ENCODE results near the gene PCSK2. TPM values are rescaled to one million over a fixed set of nuclear protein-coding genes. Genes with fewer than 3 reads are reported as not detected.

Gene PCSK2
- total and polyA plus RNA-seq, 2 donors (not counting 3 experiments of a cell fraction or from before 2014, with no cell fraction given) = not detected

- H3K27ac ChIP-seq (ENCODE audit: insufficient read depth, low read depth, low read length) = no peak overlapping the region
- no peak overlapping the region for H3K4me2 ChIP-seq (ENCODE audit: insufficient read depth, low read length)
- no peaks in the 10 kb centered on the region for H3K79me2 ChIP-seq (ENCODE audit: control insufficient read depth, insufficient read depth, low read length)
- H3K36me3 ChIP-seq (ENCODE audit: control insufficient read depth in 2 of 2, extremely low read depth in 1 of 2, insufficient read depth in 2 of 2, low read length in 2 of 2) = no peaks in the 10 kb centered on the region
- no peak for FAIRE-seq
- TF ChIP-seq GATA2 (IDR thresholded peaks at IDR 0.05; ENCODE audit: insufficient read depth, insufficient read length, low read depth, low read length) = no peak
- dilution Hi-C loops (cut with MboI; ENCODE audit: extremely low pct_ligation_motif_present, low sequenced_read_pairs) (loop anchor here (25.0 kb wide), 1 partner anchor 632 kb away; no protein-coding TSS in a partner anchor), intact Hi-C loops (cut with micrococcal nuclease) (no loop called here)
- H3K4me1 ChIP-seq (ENCODE audit: control insufficient read depth, extremely low read depth, insufficient read depth, low read length) = no peaks in the 10 kb centered on the region
- no peak overlapping the region for H2AFZ ChIP-seq (ENCODE audit: low read depth, low read length)
- ChIA-PET POLR2A (no interaction called here), CTCF (interaction anchor here (1.1 kb wide), 1 partner anchor 640 kb away, joined by 3 read pairs; no protein-coding TSS in a partner anchor)
- no TSS peak for BruUV-seq (replicated peaks)
- H3K9ac ChIP-seq (replicated peaks; ENCODE audit: extremely low read depth, insufficient read depth, low read length) = no peak overlapping the region
- H4K20me1 ChIP-seq (replicated peaks; ENCODE audit: control insufficient read depth, extremely low read depth, insufficient read depth, low read length) = no peaks in the 10 kb centered on the region
- no peaks in the 10 kb centered on the region for H3K9me3 ChIP-seq (replicated peaks; ENCODE audit: control insufficient read depth, insufficient read depth, low read length)
- no peak for DNase-seq (ENCODE audit: low read depth, low spot score)
- peaks cover 0 to 3% of the 10 kb centered on the region in 2 experiments for H3K27me3 ChIP-seq (ENCODE audit: control insufficient read depth in 2 of 2, insufficient read depth in 2 of 2, low read length in 2 of 2)
- no peaks in the 10 kb centered on the region for H3K9me1 ChIP-seq (replicated peaks; ENCODE audit: control insufficient read depth, extremely low read depth, insufficient read depth, low read length)
- H3K4me3 ChIP-seq (replicated peaks in 1 of 3; ENCODE audit: insufficient read depth in 1 of 3, low read depth in 1 of 3, low read length in 3 of 3) = no peak overlapping the region
These were observed 217.3 kb downstream of the PCSK2 start for GRCh38 chr20:17444091-17444490.

DNA sequence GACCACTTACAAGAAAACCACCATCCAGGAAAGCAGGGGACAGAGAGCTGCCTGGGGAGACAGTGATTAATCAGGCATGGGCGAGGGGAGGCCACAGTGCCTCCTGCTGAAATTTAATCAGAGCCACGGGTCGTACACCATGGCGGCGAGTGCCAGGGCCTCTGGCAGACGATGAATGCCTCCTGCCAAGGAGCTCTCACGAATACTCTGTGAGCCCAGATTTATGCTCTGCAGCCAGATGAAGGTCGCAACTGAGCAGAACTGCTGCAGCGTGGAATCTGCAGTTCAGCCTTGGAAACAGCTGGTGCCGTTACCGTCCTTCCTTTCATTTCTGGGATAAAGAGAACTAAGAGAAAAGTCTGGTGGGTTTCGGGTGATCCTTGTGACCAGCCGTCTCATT is 218.7 kb downstream of the PCSK2 start:
- no TSS peak for BruUV-seq (replicated peaks)
- intact Hi-C loops (cut with micrococcal nuclease) = no loop called here
- H3K4me3 ChIP-seq (replicated peaks in 1 of 3; ENCODE audit: insufficient read depth in 1 of 3, low read depth in 1 of 3, low read length in 3 of 3) = no peak overlapping the region

More for the DNA sequence above, 218.7 kb downstream of the PCSK2 start:
- Histone ChIP-seq H3K9ac (replicated peaks; ENCODE audit: extremely low read depth, insufficient read depth, low read length) (no peak overlapping the region), H2AFZ (ENCODE audit: low read depth, low read length) (no peak overlapping the region), H3K9me1 (replicated peaks; ENCODE audit: control insufficient read depth, extremely low read depth, insufficient read depth, low read length) (no peaks in the 10 kb centered on the region), H3K27ac (ENCODE audit: insufficient read depth, low read depth, low read length) (no peak overlapping the region), H3K4me2 (ENCODE audit: insufficient read depth, low read length) (no peak overlapping the region), H3K27me3 (ENCODE audit: control insufficient read depth in 2 of 2, insufficient read depth in 2 of 2, low read length in 2 of 2) (peaks cover 0 to 3% of the 10 kb centered on the region in 2 experiments), H3K36me3 (ENCODE audit: control insufficient read depth in 2 of 2, extremely low read depth in 1 of 2, insufficient read depth in 2 of 2, low read length in 2 of 2) (no peaks in the 10 kb centered on the region), H4K20me1 (replicated peaks; ENCODE audit: control insufficient read depth, extremely low read depth, insufficient read depth, low read length) (no peaks in the 10 kb centered on the region), H3K9me3 (replicated peaks; ENCODE audit: control insufficient read depth, insufficient read depth, low read length) (no peaks in the 10 kb centered on the region), H3K79me2 (ENCODE audit: control insufficient read depth, insufficient read depth, low read length) (no peaks in the 10 kb centered on the region), H3K4me1 (ENCODE audit: control insufficient read depth, extremely low read depth, insufficient read depth, low read length) (no peaks in the 10 kb centered on the region)
- TF ChIP-seq JUN (IDR thresholded peaks at IDR 0.05; ENCODE audit: borderline replicate concordance, insufficient read depth, insufficient read length, low read depth) (no peak), EZH2 (IDR thresholded peaks at IDR 0.05; ENCODE audit: borderline replicate concordance, low read depth, low read length, severe bottlenecking) (no peak), POLR2AphosphoS5 (IDR thresholded peaks at IDR 0.05; ENCODE audit: insufficient read depth, low read depth, low read length) (no peak), MAX (IDR thresholded peaks at IDR 0.05; ENCODE audit: insufficient read depth, insufficient read length) (no peak), POLR2A (IDR thresholded peaks at IDR 0.05; ENCODE audit: low read depth, low read length) (no peak), FOS (IDR thresholded peaks at IDR 0.05; ENCODE audit: borderline replicate concordance, insufficient read depth, low read length) (no peak), MYC (IDR thresholded peaks at IDR 0.05; ENCODE audit: low read depth, low read length) (no peak), GATA2 (IDR thresholded peaks at IDR 0.05; ENCODE audit: insufficient read depth, insufficient read length, low read depth, low read length) (no peak)
- TF ChIP-seq, protein P1, sequence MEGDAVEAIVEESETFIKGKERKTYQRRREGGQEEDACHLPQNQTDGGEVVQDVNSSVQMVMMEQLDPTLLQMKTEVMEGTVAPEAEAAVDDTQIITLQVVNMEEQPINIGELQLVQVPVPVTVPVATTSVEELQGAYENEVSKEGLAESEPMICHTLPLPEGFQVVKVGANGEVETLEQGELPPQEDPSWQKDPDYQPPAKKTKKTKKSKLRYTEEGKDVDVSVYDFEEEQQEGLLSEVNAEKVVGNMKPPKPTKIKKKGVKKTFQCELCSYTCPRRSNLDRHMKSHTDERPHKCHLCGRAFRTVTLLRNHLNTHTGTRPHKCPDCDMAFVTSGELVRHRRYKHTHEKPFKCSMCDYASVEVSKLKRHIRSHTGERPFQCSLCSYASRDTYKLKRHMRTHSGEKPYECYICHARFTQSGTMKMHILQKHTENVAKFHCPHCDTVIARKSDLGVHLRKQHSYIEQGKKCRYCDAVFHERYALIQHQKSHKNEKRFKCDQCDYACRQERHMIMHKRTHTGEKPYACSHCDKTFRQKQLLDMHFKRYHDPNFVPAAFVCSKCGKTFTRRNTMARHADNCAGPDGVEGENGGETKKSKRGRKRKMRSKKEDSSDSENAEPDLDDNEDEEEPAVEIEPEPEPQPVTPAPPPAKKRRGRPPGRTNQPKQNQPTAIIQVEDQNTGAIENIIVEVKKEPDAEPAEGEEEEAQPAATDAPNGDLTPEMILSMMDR (IDR thresholded peaks at IDR 0.05; ENCODE audit: extremely low read depth in 1 of 2, insufficient read depth in 1 of 2, low read depth in 1 of 2, low read length in 2 of 2) = no peak
- ChIA-PET POLR2A (no interaction called here), CTCF (interaction anchor here (1.3 kb wide), 1 partner anchor 642 kb away, joined by 3 read pairs; no protein-coding TSS in a partner anchor)
- dilution Hi-C loops (cut with MboI; ENCODE audit: extremely low pct_ligation_motif_present, low sequenced_read_pairs) = loop anchor here (25.0 kb wide), 1 partner anchor 633 kb away; no protein-coding TSS in a partner anchor
- FAIRE-seq = no peak
- no peak for DNase-seq (ENCODE audit: low read depth, low spot score)

All from endothelial cell of umbilical vein (primary cell).